Stomach (tissue), 19 donors: ENCODE measurements around the gene KPNA2. TPM values are rescaled to one million over a fixed set of nuclear protein-coding genes. Genes with fewer than 3 reads are reported as not detected.

Source experiments
- DNase-seq, 2 donors: peaks; one replicate each; pipeline versions ENCODE4 v3.0.0 to v3.0.0-alpha.2; 2013 to 2019
- H3K27ac ChIP-seq, 5 donors: fragments of 200-600 bp in 4 of 5; sonication (generic) in 4 of 5; one replicate each; pipeline ENCODE4 v1.5.1; 2013 to 2019; ENCODE audit warnings: mild to moderate bottlenecking in 1 of 5, moderate library complexity in 1 of 5
- H3K27me3 ChIP-seq, 3 donors: fragments of 200-600 bp; sonication (generic); one replicate each; pipeline ENCODE4 v1.5.1; 2017 to 2019; ENCODE audit warnings: mixed run types in 1 of 3
- H3K36me3 ChIP-seq, 4 donors: fragments of 200-600 bp; sonication (generic); 1 replicate in 3 of 4; 2 replicates in 1 of 4; pipeline ENCODE4 v1.5.1; 2016 to 2019
- H3K4me1 ChIP-seq, 4 donors: fragments of 200-600 bp; sonication (generic); one replicate each; pipeline ENCODE4 v1.5.1; 2016 to 2019
- H3K4me3 ChIP-seq, 4 donors: fragments of 200-600 bp; sonication (generic) in 3 of 4; one replicate each; pipeline ENCODE4 v1.5.1; 2016 to 2019; ENCODE audit warnings: mild to moderate bottlenecking in 1 of 4
- H3K9me3 ChIP-seq, 4 donors: fragments of 200-600 bp; sonication (generic); one replicate each; pipeline ENCODE4 v1.5.1; 2016 to 2019
- EP300 ChIP-seq: sonication (generic); formaldehyde crosslinking; IDR thresholded peaks from one replicate; pipeline ENCODE4 v1.6.1; 2017; ENCODE audit warnings: antibody characterized with exemption
- POLR2A ChIP-seq, 4 donors: fragments of 450-650 bp; IDR thresholded peaks; one replicate each; pipeline ENCODE4 v1.6.1; 2016; ENCODE audit warnings: antibody characterized with exemption in 4 of 4, control low read depth in 2 of 4, mild to moderate bottlenecking in 1 of 4, moderate library complexity in 1 of 4
- POLR2AphosphoS5 ChIP-seq, 3 donors: sonication (generic); formaldehyde crosslinking; IDR thresholded peaks; one replicate each; pipeline ENCODE4 v1.6.1; 2016; ENCODE audit warnings: antibody characterized with exemption in 3 of 3
- WGBS, 5 donors: extraction: QIAGEN DNeasy Blood & Tissue Kit in 3 of 5; methylation state at CpG; one replicate each; pipeline versions ENCODE4 v1.1.5 to v1.1.7; 2013 to 2018; 5-methylcytosine and 5-hydroxymethylcytosine counted together
- intact Hi-C: fragments of 100-400 bp; cut with DNase I; formaldehyde crosslinking; loops from one replicate; pipeline ENCODE4 v1.15.1; 2023; ENCODE audit warnings: low total_unique reads
- long read RNA-seq, 10 donors: transcript quantifications; one replicate each; lab custom pipeline, GENCODE V29; 2026
- polyA plus RNA-seq, 3 donors: library from polyadenylated mRNA; stranded (reverse); fragments of 200-250 nt; gene quantifications; one replicate each; pipeline ENCODE4 v1.2.3, GENCODE V29; 2013
- total RNA-seq, 5 donors: library from RNA; depleted of rRNA; stranded (reverse); fragments of >200 nt; gene quantifications; one replicate each; pipeline versions ENCODE4 v1.1.0 to v1.2.3, GENCODE V29; 2014 to 2016
- TF ChIP-seq, protein P1 (sequence below), 7 experiments: fragments of 450-650 bp in 4 of 7; fragments of 200-600 bp in 3 of 7; sonication (generic) in 3 of 7; IDR thresholded peaks; one replicate each; pipeline ENCODE4 v1.5.1; 2016 to 2019; ENCODE audit warnings: antibody characterized with exemption in 7 of 7, control low read depth in 2 of 7, mild to moderate bottlenecking in 1 of 7
- donor health status: healthy with polysubstance abuse.
- donor health status: Bipolar disorder and iron deficiency.
- donor health status: healthy.

Gene KPNA2
- total RNA-seq (10 to 100 TPM in 2 of 5 donors, 1 to 10 TPM in 2, under 1 TPM in 1; 0.58 to 26.3 (median 5.4) TPM), polyA plus RNA-seq (10 to 100 TPM; 12.1 to 23.7 (median 21.0) TPM)
- long read RNA-seq, donor 1, partial matches to known transcripts, result 5 of 7 reads
- long read RNA-seq, donor 1, other reads (novel, unspliced or antisense), result 0 of 7 reads
- long read RNA-seq, donor 2, transcript KPNA2-201 (11 exons, 2,181 nt), result major isoform, 16 of 30 reads
- long read RNA-seq, donor 2, partial matches to known transcripts, result 13 of 30 reads
- long read RNA-seq, donor 2, other reads (novel, unspliced or antisense), result 0 of 30 reads
- long read RNA-seq, donor 3, transcript KPNA2-201 (11 exons, 2,181 nt), result major isoform, 5 of 16 reads
- long read RNA-seq, donor 3, partial matches to known transcripts, result 10 of 16 reads
- long read RNA-seq, donor 3, other reads (novel, unspliced or antisense), result 0 of 16 reads
- long read RNA-seq, donor 4, partial matches to known transcripts, result 0 of 3 reads
- long read RNA-seq, donor 4, other reads (novel, unspliced or antisense), result 0 of 3 reads
- long read RNA-seq, donor 5, transcript KPNA2-201 (11 exons, 2,181 nt), result major isoform, 20 of 21 reads
- long read RNA-seq, donor 5, partial matches to known transcripts, result 0 of 21 reads
- long read RNA-seq, donor 5, other reads (novel, unspliced or antisense), result 0 of 21 reads
- long read RNA-seq, donor 6, transcript KPNA2-201 (11 exons, 2,181 nt), result major isoform, 22 of 48 reads
- long read RNA-seq, donor 6, partial matches to known transcripts, result 25 of 48 reads
- long read RNA-seq, donor 6, other reads (novel, unspliced or antisense), result 0 of 48 reads
- long read RNA-seq, donor 7, transcript KPNA2-201 (11 exons, 2,181 nt), result major isoform, 17 of 26 reads
- long read RNA-seq, donor 7, partial matches to known transcripts, result 9 of 26 reads
- long read RNA-seq, donor 7, other reads (novel, unspliced or antisense), result 0 of 26 reads
- long read RNA-seq, donor 8, transcript KPNA2-201 (11 exons, 2,181 nt), result major isoform, 16 of 30 reads
- long read RNA-seq, donor 8, partial matches to known transcripts, result 12 of 30 reads
- long read RNA-seq, donor 8, other reads (novel, unspliced or antisense), result 0 of 30 reads
- long read RNA-seq, donor 9, transcript KPNA2-201 (11 exons, 2,181 nt), result major isoform, 9 of 16 reads
- long read RNA-seq, donor 9, partial matches to known transcripts, result 5 of 16 reads
- long read RNA-seq, donor 9, other reads (novel, unspliced or antisense), result 0 of 16 reads
- long read RNA-seq, donor 10, transcript KPNA2-201 (11 exons, 2,181 nt), result major isoform, 5 of 6 reads
- long read RNA-seq, donor 10, partial matches to known transcripts, result 0 of 6 reads
- long read RNA-seq, donor 10, other reads (novel, unspliced or antisense), result 0 of 6 reads

DNA sequence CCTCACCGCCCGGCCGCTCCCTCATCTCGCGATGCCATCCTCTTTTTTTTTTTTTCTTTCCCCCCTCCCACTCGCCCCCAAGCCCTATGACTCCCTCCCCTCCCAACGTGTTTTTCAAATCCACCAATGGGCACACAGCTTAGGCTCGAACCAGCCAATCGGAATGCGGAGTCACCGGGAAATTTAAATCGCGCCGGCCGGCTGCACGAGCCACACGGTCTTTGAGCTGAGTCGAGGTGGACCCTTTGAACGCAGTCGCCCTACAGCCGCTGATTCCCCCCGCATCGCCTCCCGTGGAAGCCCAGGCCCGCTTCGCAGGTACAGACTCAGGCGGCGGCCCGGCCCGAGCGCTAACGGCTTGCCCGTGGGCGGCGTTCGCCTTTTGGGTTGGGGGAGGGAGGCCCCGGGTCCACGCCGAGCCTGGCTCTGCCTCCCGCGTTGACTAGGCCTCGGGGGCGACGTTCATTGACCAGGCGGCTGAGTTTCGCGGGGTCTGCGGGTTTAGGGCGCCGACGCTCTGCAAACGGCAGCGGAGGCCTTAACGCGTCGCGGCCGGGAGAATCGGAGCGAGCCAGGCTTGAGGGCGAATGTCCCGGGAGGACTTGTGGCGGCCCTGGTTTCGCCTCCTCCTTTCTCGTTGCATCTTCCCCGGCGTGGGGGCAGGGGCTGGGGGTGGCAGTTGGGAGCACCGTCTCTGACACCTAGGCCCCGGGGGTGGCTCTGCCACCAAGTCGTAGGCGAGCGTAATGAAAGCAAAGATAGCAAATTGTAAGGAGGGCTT lies at the start of gene KPNA2:
Gene KPNA2 (plus strand): TSS at position 213 of the 781 bp plus-strand sequence. CDS start 1,398 bp downstream, outside the sequence.
- peaks cover 11 to 35% (median 33%) of the 10 kb centered on the region in 4 donors for H3K36me3 ChIP-seq
- WGBS, 5 donors, result 0 to 1% (median 0%) methylated on average over 48 to 69 of the region's 72 CpGs
- no peaks in the 10 kb centered on the region for H3K9me3 ChIP-seq
- peak; percentile 65 to 90 for DNase-seq
- intact Hi-C loops, result no loop called here
- TF ChIP-seq POLR2A (IDR thresholded peaks at IDR 0.05), result peak in 1 of 4 donors; percentile 10
- TF ChIP-seq POLR2AphosphoS5 (IDR thresholded peaks at IDR 0.05), result peak; percentile 13 to 71 (median 68)
- no peak for TF ChIP-seq EP300
- peaks cover 0 to 28% (median 14%) of the 10 kb centered on the region in 4 donors for H3K4me1 ChIP-seq
- no peaks in the 10 kb centered on the region for H3K27me3 ChIP-seq
- H3K4me3 ChIP-seq, result peak within 1 kb of the TSS; percentile 91 to 96 (median 95)
- H3K27ac ChIP-seq, result peak within 1 kb of the TSS; percentile 67 to 93 (median 85)

DNA sequence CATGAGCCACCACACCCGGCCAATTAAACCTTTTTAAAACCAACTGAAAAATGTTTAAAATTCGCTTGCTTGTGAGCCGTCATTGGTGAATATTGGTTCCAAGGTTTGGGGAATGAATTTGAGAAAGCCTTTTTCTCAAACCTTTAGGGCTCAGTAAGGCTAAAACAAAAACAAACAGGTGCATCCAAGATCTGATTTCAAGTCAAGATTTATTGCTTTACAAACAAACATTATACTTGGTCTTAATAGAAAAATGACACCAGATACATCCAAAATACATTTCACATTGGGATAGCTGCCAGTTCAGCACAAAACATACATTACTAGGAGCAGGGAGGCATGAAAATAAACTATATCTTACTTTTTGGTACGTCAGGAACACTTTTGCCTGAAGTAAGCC lies 44.6 kb upstream of the KPNA2 start:
- Histone ChIP-seq H3K4me3 (no peak overlapping the region), H3K4me1 (peaks cover 22 to 33% (median 27%) of the 10 kb centered on the region in 4 donors), H3K9me3 (no peaks in the 10 kb centered on the region), H3K27ac (no peak overlapping the region), H3K36me3 (no peaks in the 10 kb centered on the region), H3K27me3 (peaks cover 0 to 6% (median 0%) of the 10 kb centered on the region in 3 donors)
- TF ChIP-seq, protein P1, sequence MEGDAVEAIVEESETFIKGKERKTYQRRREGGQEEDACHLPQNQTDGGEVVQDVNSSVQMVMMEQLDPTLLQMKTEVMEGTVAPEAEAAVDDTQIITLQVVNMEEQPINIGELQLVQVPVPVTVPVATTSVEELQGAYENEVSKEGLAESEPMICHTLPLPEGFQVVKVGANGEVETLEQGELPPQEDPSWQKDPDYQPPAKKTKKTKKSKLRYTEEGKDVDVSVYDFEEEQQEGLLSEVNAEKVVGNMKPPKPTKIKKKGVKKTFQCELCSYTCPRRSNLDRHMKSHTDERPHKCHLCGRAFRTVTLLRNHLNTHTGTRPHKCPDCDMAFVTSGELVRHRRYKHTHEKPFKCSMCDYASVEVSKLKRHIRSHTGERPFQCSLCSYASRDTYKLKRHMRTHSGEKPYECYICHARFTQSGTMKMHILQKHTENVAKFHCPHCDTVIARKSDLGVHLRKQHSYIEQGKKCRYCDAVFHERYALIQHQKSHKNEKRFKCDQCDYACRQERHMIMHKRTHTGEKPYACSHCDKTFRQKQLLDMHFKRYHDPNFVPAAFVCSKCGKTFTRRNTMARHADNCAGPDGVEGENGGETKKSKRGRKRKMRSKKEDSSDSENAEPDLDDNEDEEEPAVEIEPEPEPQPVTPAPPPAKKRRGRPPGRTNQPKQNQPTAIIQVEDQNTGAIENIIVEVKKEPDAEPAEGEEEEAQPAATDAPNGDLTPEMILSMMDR (IDR thresholded peaks at IDR 0.05), result no peak
- TF ChIP-seq POLR2AphosphoS5 (IDR thresholded peaks at IDR 0.05) (no peak), POLR2A (IDR thresholded peaks at IDR 0.05) (no peak), EP300 (no peak)
- intact Hi-C loops, result no loop called here
- no peak for DNase-seq
- 87 to 95% (median 94%) methylated on average over 4 of the region's 4 CpGs for WGBS, 5 donors

DNA sequence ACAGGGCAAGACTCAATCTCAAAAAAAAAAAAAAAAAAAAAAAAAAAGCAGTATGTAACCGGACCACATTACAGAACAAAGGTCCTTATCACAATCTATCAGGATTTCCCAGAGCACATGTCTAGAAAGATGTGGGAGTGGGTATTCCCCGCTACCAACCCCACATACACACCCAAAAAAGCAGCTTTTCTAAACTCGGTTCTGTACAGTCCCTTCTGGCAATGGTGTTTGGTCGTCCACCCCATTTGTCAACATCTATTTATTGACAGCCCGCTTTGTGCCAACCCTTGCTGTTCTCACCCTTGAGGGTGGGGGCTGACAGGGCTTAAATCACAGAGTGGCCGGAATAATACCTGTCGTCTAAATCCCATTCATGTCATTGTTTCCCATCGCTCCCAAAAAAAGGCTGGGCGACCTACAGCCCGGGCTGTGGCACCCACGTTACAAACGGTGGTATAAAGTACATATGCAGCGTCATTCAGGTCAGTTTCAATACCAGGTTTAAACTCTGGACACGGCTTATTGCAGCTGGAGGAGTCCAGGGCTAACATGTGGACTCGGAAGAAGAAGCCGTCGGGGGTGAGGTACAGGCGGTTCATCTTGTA lies 42.9 kb upstream of the KPNA2 start:
- H3K4me3 ChIP-seq, result peak overlapping the region; percentile 59 to 68 (median 63)
- H3K4me1 ChIP-seq, result peaks cover 26 to 42% (median 35%) of the 10 kb centered on the region in 4 donors
- intact Hi-C loops, result no loop called here
- no peaks in the 10 kb centered on the region for H3K36me3 ChIP-seq
- TF ChIP-seq POLR2A (IDR thresholded peaks at IDR 0.05) (no peak), POLR2AphosphoS5 (IDR thresholded peaks at IDR 0.05) (no peak), EP300 (no peak)
- TF ChIP-seq, protein P1 (IDR thresholded peaks at IDR 0.05), result no peak
- H3K9me3 ChIP-seq, result no peaks in the 10 kb centered on the region
- DNase-seq, result peak in 1 of 2 donors; percentile 50
- peak overlapping the region; percentile 81 to 95 (median 95) for H3K27ac ChIP-seq
- WGBS, 5 donors, result 5 to 6% (median 5%) methylated on average over 17 to 18 of the region's 18 CpGs
- H3K27me3 ChIP-seq, result peaks cover 0 to 13% (median 0%) of the 10 kb centered on the region in 3 donors
